Adrenal gland (tissue), 5 donors: Measurements from ENCODE around the gene HSPA12A.

ENCODE experiments used
- CTCF ChIP-seq, 6 experiments: fragments of 450-650 bp in 4 of 6; fragments of 200-600 bp in 2 of 6; sonication (generic) in 1 of 6; IDR thresholded peaks; 1 replicate in 5 of 6; 2 replicates in 1 of 6; pipeline versions ENCODE4 v1.5.1 to v1.8.0; 2016 to 2021; ENCODE audit warnings: antibody characterized with exemption in 6 of 6, mild to moderate bottlenecking in 2 of 6, moderate library complexity in 1 of 6
- POLR2A ChIP-seq, 2 donors: fragments of 450-650 bp; IDR thresholded peaks; one replicate each; pipeline ENCODE4 v1.6.1; 2017; ENCODE audit warnings: antibody characterized with exemption in 2 of 2, mild to moderate bottlenecking in 2 of 2, moderate library complexity in 1 of 2
- donor health status: DM: no; HTN: no; CAD: no.

- TF ChIP-seq POLR2A (IDR thresholded peaks at IDR 0.05) (no peak), CTCF (IDR thresholded peaks at IDR 0.05) (no peak)
Observed at GRCh38 chr10:116630020-116630419, 112.3 kb downstream of the HSPA12A start.
